ENCODE results near the gene POLK. TPM values are rescaled to one million over a fixed set of nuclear protein-coding genes. Genes with fewer than 3 reads are reported as not detected.
"Not testable (repeated sequence)": the region's sequence is repeated elsewhere in the genome, so short reads cannot be mapped to it uniquely, and the experiment has no call there.

The POLK gene
- total RNA-seq, result 10 to 100 TPM; 33.8 to 34.6 TPM

DNA sequence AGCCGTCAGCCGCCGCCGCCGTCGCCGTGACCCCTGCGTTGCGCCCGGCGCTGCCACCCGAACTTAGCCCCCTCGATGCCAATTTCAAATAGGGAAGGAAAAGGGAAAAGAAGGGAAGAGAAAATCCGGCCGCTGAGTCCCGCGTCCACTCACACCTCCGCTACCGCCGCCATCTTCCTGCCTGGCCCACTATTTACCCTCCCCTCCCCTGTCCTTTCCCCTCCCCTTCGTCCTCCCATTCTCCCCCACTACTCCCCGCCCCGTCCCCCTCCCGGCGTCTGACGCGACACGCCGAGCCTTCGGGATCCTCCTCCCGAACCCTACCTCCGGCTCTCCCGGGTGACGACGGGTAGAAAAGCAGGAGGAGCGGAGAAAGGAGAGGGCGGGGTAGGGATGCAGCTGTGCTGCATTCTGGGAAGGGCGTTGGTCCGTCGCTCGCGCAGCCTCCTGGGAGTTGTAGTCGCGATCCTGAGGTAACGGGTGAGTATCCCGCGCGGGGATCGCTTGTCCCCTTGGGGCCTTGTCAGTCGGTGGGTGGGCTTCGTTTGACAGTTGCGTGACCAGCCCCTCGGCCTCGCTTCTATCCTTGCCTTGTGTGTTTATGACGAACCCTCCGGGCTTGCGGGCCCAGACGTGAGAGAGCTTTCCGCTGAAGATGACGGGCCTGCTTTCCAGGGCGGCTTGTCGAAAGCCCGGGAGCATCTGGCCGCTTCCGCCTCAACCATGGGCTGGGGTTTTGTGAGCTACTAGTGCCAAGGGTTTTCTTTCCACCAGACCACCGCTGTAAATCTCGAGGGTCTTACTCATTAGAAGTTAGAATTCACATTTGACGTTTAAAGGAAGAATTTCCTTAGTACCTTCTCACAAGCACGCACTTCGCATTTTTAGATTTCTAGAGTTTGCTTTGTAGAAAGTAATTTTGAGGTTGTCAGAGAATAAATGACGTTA lies at the start of gene POLK, which contains the start of gene CERT1:
TSS of gene POLK (plus strand) at position 457 of the 948 bp plus-strand sequence.
TSS of gene CERT1 (minus strand) at position 195 of the 948 bp plus-strand sequence. CDS start 422 bp downstream, outside the sequence.
- ChIA-PET CTCF (no interaction called here), POLR2A (interaction anchor here (0.6 to 1.5 kb wide), 3 partner anchors 56 to 206 kb away, joined by 3 to 6 read pairs (median 4); no protein-coding TSS in a partner anchor)

DNA sequence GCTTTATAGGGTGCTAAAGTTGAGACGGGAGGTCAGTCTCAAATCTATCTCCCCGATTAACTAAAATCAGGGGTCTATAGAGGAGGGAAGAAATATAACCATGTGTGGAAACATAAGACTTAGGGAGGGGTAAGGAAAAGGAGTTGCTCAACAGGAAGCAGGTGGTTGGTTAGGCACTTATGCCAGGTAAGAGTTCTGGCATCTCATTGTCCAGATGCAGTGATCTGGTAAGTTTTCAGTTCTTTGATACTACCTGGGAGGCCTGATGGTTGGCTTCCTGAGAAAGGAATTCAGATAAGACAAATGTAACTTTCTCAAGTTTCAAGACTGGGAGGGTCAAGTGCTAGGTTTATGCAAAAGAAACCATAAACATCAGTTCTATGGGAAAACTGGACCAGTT lies 48.0 kb upstream of the POLK start:
- CTCF ChIA-PET, result no interaction called here
- POLR2A ChIA-PET, result no interaction called here

DNA sequence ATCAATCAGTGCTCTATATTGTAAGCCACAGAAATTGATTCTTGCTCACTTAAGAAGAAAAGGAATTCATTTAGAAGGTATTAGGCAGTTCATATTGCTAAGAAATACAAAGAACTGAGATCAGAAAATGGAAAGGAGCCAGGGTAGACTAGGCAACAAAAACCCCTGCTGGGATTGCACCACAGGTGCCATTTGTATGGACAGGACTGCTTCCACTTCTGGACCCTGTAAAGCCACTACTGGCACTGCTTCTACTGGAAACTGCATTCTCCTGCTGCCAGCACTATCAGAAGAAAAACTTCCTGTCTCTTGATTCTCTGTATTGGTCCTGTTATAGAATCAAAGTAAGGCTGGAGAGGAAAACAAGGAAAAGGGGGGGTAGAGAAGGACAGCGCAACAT lies 46.2 kb upstream of the POLK start:
- ChIA-PET POLR2A (no interaction called here), CTCF (no interaction called here)

DNA sequence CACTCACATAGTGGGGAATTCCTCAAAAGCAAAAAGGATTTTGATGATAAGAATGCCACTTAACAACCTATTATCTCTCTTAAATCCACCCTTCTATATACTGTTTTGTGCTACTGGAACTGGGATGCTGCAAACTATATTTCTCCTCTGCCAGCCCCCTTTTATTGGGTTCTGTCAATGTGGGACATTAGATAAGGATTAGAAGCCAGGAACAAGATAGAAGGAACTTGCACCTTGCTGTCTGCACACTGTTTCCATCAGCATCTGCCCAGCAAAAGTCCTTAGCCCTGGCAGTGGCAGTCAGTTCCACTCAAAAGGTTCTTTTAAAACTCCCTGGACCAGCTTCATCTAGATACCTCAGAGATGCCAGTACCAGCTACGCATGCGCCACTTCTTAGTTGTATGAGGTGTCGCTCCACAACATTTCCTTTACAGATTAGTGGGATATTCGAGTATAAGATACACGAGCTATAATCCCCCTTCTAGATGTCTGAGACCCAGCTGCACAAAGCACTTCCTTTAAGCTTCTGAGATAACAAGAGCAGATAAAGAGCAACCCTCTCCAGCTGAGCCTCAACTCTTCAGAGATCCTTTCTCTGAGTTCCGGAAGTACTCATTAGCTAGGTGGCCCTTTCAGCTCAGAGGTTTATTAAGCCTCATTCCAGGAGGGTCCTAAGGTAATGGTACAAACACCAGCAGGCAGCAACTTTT lies 45.5 kb upstream of the POLK start:
- POLR2A ChIA-PET, result no interaction called here

DNA sequence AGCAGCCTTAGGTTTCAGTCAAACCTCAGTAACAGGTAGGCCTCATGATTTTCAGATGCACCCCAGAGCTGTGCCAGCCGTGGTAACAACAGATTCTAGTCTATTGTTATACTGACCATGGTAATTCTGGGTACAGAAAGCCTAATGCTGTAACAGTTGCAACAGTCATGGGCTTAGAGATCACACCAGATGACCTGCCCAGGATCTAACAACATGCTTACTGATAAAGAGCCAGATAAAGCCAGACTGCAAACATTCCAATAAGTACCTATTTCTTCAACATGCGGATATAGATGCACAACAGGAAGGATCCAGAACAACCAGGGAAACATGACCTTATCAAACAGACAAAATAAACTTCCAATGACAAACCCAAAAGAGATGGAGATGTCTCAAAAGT lies 43.1 kb upstream of the POLK start:
- ChIA-PET CTCF (no interaction called here), POLR2A (no interaction called here)

More for the DNA sequence above, 45.5 kb upstream of the POLK start:
- CTCF ChIA-PET, result no interaction called here

DNA sequence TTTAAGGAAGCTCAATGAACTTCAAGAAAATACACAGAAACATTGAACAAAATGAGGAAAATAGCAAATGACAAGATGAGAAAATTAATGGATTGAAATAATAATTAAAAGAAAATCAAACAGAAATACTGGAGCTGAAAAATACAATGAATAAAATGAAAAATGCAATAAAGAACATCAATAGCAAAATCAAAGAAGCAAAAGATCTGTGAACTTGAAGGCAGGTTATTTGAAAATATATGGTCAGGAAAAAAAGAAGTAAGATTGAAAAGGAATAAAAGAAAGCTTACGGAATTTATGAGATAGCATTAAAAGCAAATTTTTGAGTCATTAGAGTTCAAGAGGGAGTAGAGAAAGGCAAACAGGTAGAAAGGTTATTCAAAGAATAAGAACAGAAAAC lies 42.7 kb upstream of the POLK start:
- ChIA-PET POLR2A (no interaction called here), CTCF (no interaction called here)

DNA sequence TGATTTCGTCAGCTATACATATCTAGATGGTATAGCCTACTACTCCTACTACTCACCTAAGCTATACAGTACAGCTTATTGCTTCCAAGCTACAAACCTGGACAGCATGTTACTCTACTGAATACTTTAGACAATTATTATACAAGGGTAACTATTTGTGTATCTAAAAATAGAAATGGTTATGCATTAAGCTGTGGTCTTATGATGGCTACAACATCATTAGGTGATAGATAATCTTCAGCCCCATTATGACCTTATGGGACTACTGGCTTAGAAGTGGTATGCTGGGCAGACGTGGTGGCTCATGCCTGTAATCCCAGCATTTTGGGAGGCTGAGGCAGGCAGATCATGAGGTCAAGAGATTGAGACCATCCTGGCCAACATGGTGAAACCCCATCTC lies 40.5 kb upstream of the POLK start:
- CTCF ChIA-PET, result interaction anchor here (0.7 kb wide), 1 partner anchor 317 kb away, joined by 3 read pairs; no protein-coding TSS in a partner anchor

DNA sequence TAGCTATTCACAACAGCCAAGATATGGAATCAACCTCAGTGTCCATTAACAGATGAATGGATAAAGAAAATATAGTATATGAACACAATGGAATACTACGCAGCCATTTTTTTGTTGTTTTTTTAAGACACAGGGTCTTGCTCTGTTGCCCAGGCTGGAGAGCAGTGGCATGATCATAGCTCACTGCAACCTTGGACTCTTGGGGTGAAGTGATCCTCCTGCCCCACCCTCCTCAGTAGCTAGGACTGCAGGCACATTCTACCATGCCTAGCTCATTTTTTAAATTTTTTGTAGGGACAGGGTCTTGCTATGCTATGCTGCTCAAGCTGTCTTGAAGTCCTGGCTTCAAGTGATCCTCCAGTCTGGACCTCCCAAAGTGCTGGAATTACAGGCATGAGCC lies 38.7 kb upstream of the POLK start:
- ChIA-PET CTCF (no interaction called here), POLR2A (no interaction called here)

More for the DNA sequence above, 40.5 kb upstream of the POLK start:
- POLR2A ChIA-PET, result no interaction called here

DNA sequence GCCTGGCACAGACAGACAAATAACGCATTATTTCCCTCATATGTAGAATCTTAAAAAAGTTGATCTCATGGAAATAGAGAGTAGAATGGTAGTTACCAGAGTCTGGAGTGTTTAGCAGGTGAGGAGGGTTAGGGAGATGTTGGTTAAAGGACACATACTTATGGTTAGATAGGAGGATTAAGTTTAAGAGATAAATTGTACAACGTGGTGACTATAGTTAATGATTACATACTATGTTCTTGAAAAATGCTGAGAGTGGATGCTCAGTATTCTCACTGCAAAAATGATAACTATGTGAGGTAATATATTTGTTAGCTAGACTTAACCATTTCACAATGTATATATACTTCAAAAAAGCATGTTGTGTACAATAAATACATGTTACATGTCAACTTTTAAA lies 38.2 kb upstream of the POLK start:
- ChIA-PET CTCF (no interaction called here), POLR2A (no interaction called here)

DNA sequence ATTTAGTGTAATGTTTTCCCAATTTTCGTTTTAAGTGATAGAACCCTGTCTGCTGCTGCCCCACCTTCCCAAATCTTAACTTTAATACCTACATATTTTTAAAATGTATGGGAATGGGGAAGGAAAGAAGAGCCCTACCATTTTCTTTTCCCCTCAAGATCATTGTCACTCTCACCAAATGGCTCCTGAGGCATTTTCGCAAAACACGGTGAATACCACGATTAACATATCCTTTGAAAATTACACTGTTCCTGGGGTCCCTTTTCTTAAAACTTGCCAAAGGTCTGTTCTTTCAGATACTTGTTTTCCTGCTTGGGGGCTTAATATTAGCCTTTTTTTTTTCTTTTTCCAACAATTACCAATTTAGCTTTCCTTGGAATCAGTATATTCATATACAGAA lies 36.3 kb upstream of the POLK start:
- CTCF ChIA-PET, result no interaction called here
- POLR2A ChIA-PET, result no interaction called here

DNA sequence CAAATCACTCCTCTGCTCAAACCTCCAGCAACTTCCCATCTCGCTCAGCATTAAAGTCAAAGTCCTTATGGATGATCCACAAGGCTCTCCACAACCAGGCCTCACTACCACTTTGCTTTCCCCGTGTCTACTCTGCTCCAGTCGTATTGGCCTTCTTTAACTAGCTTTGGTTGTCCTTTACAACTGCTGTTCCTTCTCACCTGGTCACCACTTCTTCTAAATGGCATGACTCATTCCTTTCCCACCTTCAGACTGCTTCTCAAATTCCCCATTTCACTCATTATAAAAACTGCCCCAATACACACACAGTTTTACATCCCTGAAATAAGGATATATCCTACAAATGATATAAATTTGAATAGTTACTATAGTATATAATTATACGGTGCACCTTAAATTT lies 30.7 kb upstream of the POLK start:
- ChIA-PET CTCF (no interaction called here), POLR2A (no interaction called here)

DNA sequence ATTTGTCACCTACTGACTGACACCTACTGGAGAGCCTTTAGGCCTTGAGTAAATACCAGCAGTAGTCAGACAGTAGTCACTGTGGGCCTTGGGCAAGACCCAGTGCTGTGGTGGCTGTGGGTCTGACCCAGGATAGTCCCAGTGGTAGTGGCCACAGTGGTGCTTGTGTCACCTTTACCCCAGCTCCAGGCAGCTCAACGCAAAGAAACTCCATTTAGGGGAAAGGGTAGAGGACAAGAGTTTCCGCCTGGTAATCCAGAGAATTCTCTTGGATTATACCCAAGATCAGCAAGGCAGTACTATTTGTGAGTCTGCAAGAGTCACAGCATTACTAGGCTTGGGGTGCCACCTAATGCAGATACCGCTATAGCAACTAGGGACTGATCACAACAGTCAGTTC lies 29.2 kb upstream of the POLK start:
- ChIA-PET POLR2A (no interaction called here), CTCF (no interaction called here)

DNA sequence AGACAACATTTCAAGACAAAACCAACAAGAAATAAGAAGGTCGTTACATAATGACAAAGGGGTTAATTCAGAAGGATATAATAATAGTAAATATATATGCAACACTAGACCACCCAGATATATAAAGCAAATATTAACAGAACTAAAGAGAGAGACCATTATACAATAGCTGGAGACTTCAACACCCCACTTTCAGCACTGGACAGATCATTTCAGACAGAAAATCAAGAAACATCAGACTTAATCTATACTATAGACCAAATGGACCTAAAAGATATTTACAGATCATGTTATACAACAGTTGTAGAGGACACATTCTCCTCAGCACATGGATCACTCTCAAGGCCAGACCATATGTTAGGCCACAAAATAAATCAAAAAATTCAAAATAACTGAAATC lies 27.1 kb upstream of the POLK start:
- CTCF ChIA-PET, result no interaction called here
- POLR2A ChIA-PET, result no interaction called here

DNA sequence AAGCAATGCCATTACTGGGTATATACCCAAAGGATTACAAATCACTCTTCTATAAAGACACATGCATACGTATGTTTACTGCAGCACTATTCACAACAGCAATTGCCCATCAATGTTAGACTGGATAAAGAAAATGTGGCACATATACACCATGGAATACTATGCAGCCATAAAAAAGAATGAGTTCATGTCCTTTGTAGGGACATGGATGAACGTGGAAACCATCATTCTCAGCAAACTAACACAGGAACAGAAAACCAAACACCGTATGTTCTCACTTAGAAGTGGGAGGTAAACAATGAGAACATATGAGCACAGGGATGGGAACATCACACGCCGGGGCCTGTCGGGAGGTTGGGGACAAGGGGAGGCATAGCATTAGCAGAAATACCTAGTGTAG lies 21.8 kb upstream of the POLK start:
- POLR2A ChIA-PET, result interaction anchor here (0.6 kb wide), 1 partner anchor 500 kb away, joined by 8 read pairs; no protein-coding TSS in a partner anchor

DNA sequence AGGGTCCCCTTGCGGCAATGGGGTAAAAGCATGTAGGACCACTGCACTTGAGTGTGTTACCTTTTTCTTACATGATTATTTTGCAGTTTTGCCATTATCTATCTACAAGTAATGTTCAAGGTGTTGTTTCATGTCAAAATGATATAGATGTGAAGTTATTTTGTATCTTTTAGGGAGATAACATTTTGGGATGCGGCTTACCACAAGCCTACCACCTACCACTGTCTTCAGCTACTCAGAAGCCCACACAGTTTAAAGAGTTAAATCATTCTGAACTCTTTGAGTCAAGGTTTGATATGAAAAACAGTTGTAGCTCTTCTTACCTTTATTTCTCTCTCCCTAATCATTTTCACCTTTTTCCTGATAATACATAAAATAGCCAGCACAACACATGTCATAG lies 20.1 kb upstream of the POLK start:
- ChIA-PET POLR2A (no interaction called here), CTCF (no interaction called here)

More for the DNA sequence above, 21.8 kb upstream of the POLK start:
- CTCF ChIA-PET, result not testable (repeated sequence)

DNA sequence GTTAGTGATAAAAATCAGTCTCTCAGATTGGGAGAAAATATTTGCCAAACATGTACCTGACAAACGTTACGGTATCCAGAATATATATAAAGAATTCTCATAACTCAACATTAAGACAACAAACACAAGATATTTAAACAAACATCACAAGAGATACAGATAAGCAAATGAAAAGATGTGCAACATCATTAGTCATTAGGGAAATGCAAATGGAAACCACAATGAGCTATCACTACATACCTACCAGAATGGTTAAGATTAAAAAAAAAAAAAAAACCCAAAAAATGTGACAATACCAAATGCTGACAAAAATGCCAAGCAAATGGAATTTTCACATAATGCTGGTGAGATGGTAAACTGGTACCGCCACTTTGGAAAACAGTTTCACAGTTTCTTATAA lies 15.7 kb upstream of the POLK start:
- CTCF ChIA-PET, result no interaction called here
- POLR2A ChIA-PET, result no interaction called here

DNA sequence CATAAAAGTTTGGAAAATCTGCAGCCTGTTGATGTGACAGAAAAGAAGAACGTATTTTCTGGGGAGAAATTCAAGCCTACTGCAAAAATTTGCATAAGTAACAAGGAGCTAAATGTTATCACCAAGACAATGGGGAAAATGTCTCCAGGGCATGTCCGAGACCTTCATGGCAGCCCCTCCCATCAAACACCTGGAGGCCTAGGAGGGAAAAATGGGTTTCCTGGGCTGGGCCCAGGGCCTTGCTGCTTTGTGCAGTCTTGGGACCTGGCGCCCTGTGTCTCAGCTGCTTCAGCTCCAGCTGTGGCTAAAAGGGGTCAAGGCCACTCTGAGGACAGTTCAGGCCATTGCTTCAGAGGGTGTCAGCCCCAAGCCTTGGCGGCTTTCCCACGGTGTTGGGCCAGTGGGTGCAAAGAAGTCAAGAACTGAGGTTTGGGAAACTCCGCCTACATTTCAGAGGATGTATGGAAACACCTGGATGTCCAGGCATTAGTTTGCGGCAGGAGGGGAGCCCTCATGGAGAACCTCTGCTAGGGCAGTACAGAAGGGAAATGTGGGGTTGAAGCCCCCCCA lies 13.4 kb upstream of the POLK start:
- CTCF ChIA-PET, result no interaction called here

DNA sequence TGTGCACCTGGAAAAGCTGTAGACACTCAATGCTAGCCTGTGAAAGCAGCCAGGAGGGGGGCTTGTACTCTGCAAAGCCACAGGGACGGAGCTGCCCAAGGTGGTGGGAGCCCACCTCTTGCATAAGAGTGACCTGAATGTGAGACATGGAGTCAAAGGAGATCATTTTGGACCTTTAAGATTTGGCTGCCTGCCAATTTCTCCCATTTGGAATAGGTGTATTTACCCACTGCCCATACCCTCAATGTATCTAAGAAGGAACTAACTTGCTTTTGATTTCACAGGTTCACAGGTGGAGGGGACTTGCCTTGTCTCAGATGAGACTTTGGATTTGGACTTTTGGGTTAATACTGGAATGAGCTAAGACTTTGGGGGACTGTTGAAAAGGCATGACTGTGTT lies 12.8 kb upstream of the POLK start:
- CTCF ChIA-PET, POLR2A ChIA-PET: not testable (repeated sequence)

More for the DNA sequence above, 13.4 kb upstream of the POLK start:
- POLR2A ChIA-PET, result no interaction called here

DNA sequence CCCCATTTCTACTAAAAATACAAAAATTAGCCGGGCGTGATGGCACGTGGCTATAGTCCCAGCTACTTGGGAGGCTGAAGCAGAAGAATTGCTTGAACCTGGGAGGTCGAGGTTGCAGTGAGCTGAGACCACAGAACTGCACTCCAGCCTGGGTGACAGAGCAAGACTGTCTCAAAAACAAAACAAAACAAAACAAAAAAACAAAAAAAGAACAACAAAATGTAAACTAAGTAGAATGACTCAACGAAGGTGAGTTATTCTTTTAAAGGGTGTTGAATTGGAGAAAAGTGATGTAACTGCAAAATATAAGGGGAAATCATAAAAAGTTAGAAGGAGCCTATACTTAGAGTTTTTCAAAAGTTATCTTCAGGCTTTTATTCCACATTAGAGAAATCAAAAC lies 6.6 kb upstream of the POLK start:
- POLR2A ChIA-PET, CTCF ChIA-PET: not testable (repeated sequence)

DNA sequence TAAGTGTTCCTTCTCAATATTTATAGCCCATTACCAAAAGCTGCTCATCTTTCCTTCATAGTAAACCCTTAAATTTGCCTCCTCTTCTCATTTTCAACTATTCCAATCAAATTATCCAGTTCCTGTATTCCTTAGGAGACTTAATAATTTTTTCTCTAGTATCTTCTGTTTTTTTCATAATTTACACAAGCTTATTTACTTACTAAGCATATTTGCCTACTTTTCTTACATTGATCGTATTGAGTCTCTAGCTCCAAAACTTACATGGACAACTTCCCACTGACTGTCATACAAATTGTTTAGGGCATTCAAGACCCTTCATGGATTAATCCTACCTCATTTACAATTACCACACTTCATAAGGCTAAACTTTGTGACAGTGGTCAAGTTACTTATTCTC lies 3.9 kb upstream of the POLK start:
- ChIA-PET POLR2A (no interaction called here), CTCF (no interaction called here)

DNA sequence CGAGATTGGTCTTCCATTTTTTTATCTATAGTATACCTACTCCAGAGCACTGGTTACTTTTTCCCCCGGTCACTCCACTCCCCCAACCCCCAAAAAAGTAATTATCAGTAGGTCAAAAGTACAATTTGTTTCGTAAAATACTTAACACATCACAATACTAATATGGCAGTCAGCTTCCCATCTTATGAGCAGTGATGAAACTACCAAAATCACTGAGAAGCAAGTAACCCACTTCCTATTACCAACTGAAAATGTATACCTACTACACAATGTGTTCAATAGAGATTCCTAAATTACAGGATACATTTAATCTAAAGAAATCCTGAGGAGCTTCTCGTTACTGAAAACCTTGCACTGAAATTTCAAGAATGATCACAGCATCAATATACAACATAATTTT lies 2.1 kb upstream of the POLK start:
- CTCF ChIA-PET, result interaction anchor here (0.6 kb wide), 1 partner anchor 593 kb away, joined by 3 read pairs; no protein-coding TSS in a partner anchor

More for the DNA sequence above, 2.1 kb upstream of the POLK start:
- POLR2A ChIA-PET, result no interaction called here

Measured in activated CD8-positive, alpha-beta memory T cell treated with anti-CD3 and anti-CD28 coated beads for 36 hours (primary cell).